GM12878 (cell line): Measurements from ENCODE around the gene LMF2. TPM values are rescaled to one million over a fixed set of nuclear protein-coding genes. Genes with fewer than 3 reads are reported as not detected.

Experiments
- ATAC-seq: fragments of 200-7000 bp; cut with Tn5 transposase; 3 replicates; pipeline ENCODE4 v1.9.1; 2020; ENCODE audit warnings: mild to moderate bottlenecking, moderate library complexity
- BruUV-seq: library from RNA; stranded (reverse); fragments of 400-500 nt; replicated peaks from 2 replicates; lab custom pipeline; 2021; lab: Mats Ljungman, UMichigan
- CTCF ChIA-PET: fragments of 300-600 bp; sonication (Branson Sonifier 250); formaldehyde crosslinking; extraction: SDS; loops from one replicate; lab custom pipeline; 2021; ENCODE audit warnings: inconsistent platforms; lab: Yijun Ruan, JAX
- POLR2A ChIA-PET: fragments of 350-600 bp; formaldehyde crosslinking; extraction: SDS; loops from one replicate; lab custom pipeline; 2021; ENCODE audit warnings: inconsistent platforms; lab: Charles Lee
- RAD21 ChIA-PET: fragments of 300-600 bp; sonication (Branson Sonifier 250); formaldehyde crosslinking; loops from one replicate; lab custom pipeline; 2023; ENCODE audit warnings: antibody characterized with exemption; ENCODE audit not compliant: unreplicated experiment; lab: Charles Lee
- SMC1A ChIA-PET: fragments of 300-600 bp; sonication (Branson Sonifier 250); formaldehyde crosslinking; loops from one replicate; lab custom pipeline; 2023; ENCODE audit not compliant: unreplicated experiment, uncharacterized antibody; lab: Charles Lee
- DNase-seq: peaks from one replicate; pipeline ENCODE4 v3.0.0-alpha.2; 2011; ENCODE audit warnings: low read depth, low spot score
- FAIRE-seq: peaks from 3 replicates; lab custom pipeline; 2011; peaks lifted over from hg19 to GRCh38; lab: Jason Lieb, UNC
- H2AFZ ChIP-seq: 2 replicates; pipeline ENCODE4 v1.6.0; 2011; ENCODE audit warnings: low read depth, low read length, control low read depth; ENCODE audit not compliant: control insufficient read depth
- H3K27ac ChIP-seq: 2 replicates; pipeline ENCODE4 v1.5.1; 2011; ENCODE audit warnings: control low read depth; ENCODE audit not compliant: control insufficient read depth, insufficient read depth
- H3K27me3 ChIP-seq, 2 experiments: replicated peaks in 1 of 2; 2 replicates each; pipeline versions ENCODE4 v1.6.0 to v1.6.1; 2011; ENCODE audit warnings: low read length in 1 of 2; ENCODE audit not compliant: control insufficient read depth in 2 of 2, insufficient read depth in 2 of 2
- H3K36me3 ChIP-seq, 2 experiments: 2 replicates each; pipeline ENCODE4 v1.5.1; 2011; ENCODE audit warnings: low read length in 1 of 2; ENCODE audit not compliant: control insufficient read depth in 2 of 2, insufficient read depth in 2 of 2
- H3K4me1 ChIP-seq: 2 replicates; pipeline ENCODE4 v1.6.1; 2011; ENCODE audit warnings: mild to moderate bottlenecking, low read length, moderate library complexity, mixed read lengths; ENCODE audit not compliant: control insufficient read depth, insufficient read depth
- H3K4me2 ChIP-seq: 2 replicates; pipeline ENCODE4 v1.6.0; 2011; ENCODE audit warnings: control low read depth; ENCODE audit not compliant: control insufficient read depth, insufficient read depth
- H3K4me3 ChIP-seq: fragments of 200-600 bp; sonication (generic); 2 replicates; pipeline ENCODE4 v1.5.1; 2016
- H3K79me2 ChIP-seq: 2 replicates; pipeline ENCODE4 v1.6.0; 2011; ENCODE audit warnings: low read length; ENCODE audit not compliant: control insufficient read depth, insufficient read depth
- H3K9ac ChIP-seq: 2 replicates; pipeline ENCODE4 v1.8.0; 2011; ENCODE audit warnings: low read length, control low read depth, mixed read lengths; ENCODE audit not compliant: control insufficient read depth, insufficient read depth
- H3K9me3 ChIP-seq: replicated peaks from 3 replicates; pipeline ENCODE4 v1.5.1; 2011; ENCODE audit warnings: mild to moderate bottlenecking, low read length; ENCODE audit not compliant: control insufficient read depth, insufficient read depth
- H4K20me1 ChIP-seq: 2 replicates; pipeline ENCODE4 v1.6.0; 2011; ENCODE audit not compliant: control insufficient read depth, insufficient read depth
- CHD4 ChIP-seq: fragments of 200-600 bp; sonication (generic); IDR thresholded peaks from 2 replicates; pipeline ENCODE4 v1.6.1; 2016; ENCODE audit warnings: mild to moderate bottlenecking
- DPF2 ChIP-seq: fragments of 450-650 bp; IDR thresholded peaks from 2 replicates; pipeline ENCODE4 v1.6.1; 2017; ENCODE audit warnings: mild to moderate bottlenecking
- IKZF1 ChIP-seq: fragments of 450-650 bp; conservative IDR thresholded peaks from 2 replicates; pipeline ENCODE4 v1.6.1; 2017; ENCODE audit warnings: antibody characterized with exemption, mild to moderate bottlenecking
- JUND ChIP-seq: IDR thresholded peaks from 2 replicates; pipeline ENCODE4 v1.6.1; 2012; ENCODE audit warnings: low read depth, mild to moderate bottlenecking, low read length, improper control_type of control experiment, moderate library complexity
- LARP7 ChIP-seq: fragments of 450-650 bp; IDR thresholded peaks from 2 replicates; pipeline ENCODE4 v1.6.1; 2017; ENCODE audit warnings: mild to moderate bottlenecking
- MTA2 ChIP-seq: fragments of 450-650 bp; IDR thresholded peaks from 2 replicates; pipeline ENCODE4 v1.6.1; 2016; ENCODE audit warnings: low read depth, mild to moderate bottlenecking, moderate library complexity
- NBN ChIP-seq: fragments of 450-650 bp; IDR thresholded peaks from 2 replicates; pipeline ENCODE4 v1.6.1; 2016
- PAX8 ChIP-seq: fragments of 450-650 bp; IDR thresholded peaks from 2 replicates; pipeline ENCODE4 v1.6.1; 2017; ENCODE audit warnings: mild to moderate bottlenecking, moderate library complexity
- POLR2AphosphoS2 ChIP-seq: IDR thresholded peaks from 2 replicates; pipeline ENCODE4 v1.6.1; 2011; ENCODE audit warnings: low read depth, mild to moderate bottlenecking, low read length, improper control_type of control experiment, moderate library complexity
- SMAD1 ChIP-seq: fragments of 450-650 bp; IDR thresholded peaks from 2 replicates; pipeline ENCODE4 v1.6.1; 2018; ENCODE audit warnings: mild to moderate bottlenecking, low read depth; ENCODE audit not compliant: partially characterized antibody
- SMAD5 ChIP-seq: IDR thresholded peaks from 2 replicates; pipeline ENCODE4 v1.6.1; 2016; ENCODE audit warnings: antibody characterized with exemption, low read depth
- TCF3 ChIP-seq: IDR thresholded peaks from 2 replicates; pipeline ENCODE4 v1.6.1; 2012; ENCODE audit warnings: low read depth, mild to moderate bottlenecking, low read length, borderline replicate concordance; ENCODE audit not compliant: insufficient read depth
- ZZZ3 ChIP-seq: IDR thresholded peaks from 2 replicates; pipeline ENCODE4 v1.6.1; 2011; ENCODE audit warnings: low read depth; ENCODE audit not compliant: control insufficient read depth, insufficient read length
- WGBS: methylation state at CpG from one replicate; pipeline ENCODE4 v1.1.6; 2016; ENCODE audit warnings: low lambda C conversion rate; ENCODE audit not compliant: insufficient replicate concordance, insufficient coverage; ENCODE audit errors: missing lambda C conversion rate; 5-methylcytosine and 5-hydroxymethylcytosine counted together
- in situ Hi-C: fragments of 300-500 bp; cut with MboI; formaldehyde crosslinking; loops from 9 replicates; pipeline ENCODE4 v1.14.3; 2018; ENCODE audit warnings: mixed read lengths
- intact Hi-C: fragments of 100-400 bp; cut with micrococcal nuclease; formaldehyde crosslinking; loops from one replicate; pipeline ENCODE4 v1.14.2; 2022; ENCODE audit not compliant: unreplicated experiment
- polyA plus RNA-seq, 11 experiments: library from polyadenylated mRNA; depleted of rRNA in 4 of 11; unstranded in 6 of 11; stranded (reverse) in 5 of 11; fragments of >200 nt; fragmentation: Nextera tagmentation in 4 of 11; fragmentation: Illumina TruSeq in 1 of 11; extraction: Ambion mirVana in 4 of 11; extraction: Trizol in 1 of 11; gene quantifications; 1 replicate in 1 of 11; 2 replicates in 10 of 11; pipeline versions ENCODE4 v1.2.1 to v1.2.3, GENCODE V29; 2011 to 2016; ENCODE audit warnings: inconsistent platforms in 2 of 11, missing spikeins in 2 of 11, low read depth in 1 of 11
- total RNA-seq, 4 experiments: library from RNA; depleted of rRNA in 3 of 4; stranded (reverse); fragments of >200 nt in 3 of 4; fragmentation: Illumina TruSeq in 1 of 4; extraction: Trizol in 1 of 4; gene quantifications; 2 replicates each; pipeline versions ENCODE4 v1.2.1 to v1.2.3, GENCODE V29; 2013 to 2021
- TF ChIP-seq, protein P1 (sequence below): fragments of 450-650 bp; IDR thresholded peaks from 2 replicates; pipeline ENCODE4 v1.6.1; 2017; ENCODE audit warnings: mild to moderate bottlenecking, moderate library complexity
- TF ChIP-seq, protein P2 (sequence below): IDR thresholded peaks from 2 replicates; pipeline ENCODE4 v1.6.1; 2012; ENCODE audit warnings: low read depth, low read length, improper control_type of control experiment
- TF ChIP-seq, protein P3 (sequence below): fragments of 450-650 bp; conservative IDR thresholded peaks from 2 replicates; pipeline ENCODE4 v1.6.1; 2017; ENCODE audit warnings: mild to moderate bottlenecking, moderate library complexity

Gene LMF2
- total and polyA plus RNA-seq, 10 of the 15 experiments (the other 5 are each of a cell fraction or from before 2014, with no cell fraction given), result 0.08 to 57.5 (median 21.2) TPM

GRCh38 chr22:50548921-50549790 lies 41.7 kb upstream of the LMF2 start:
- DNase-seq (no peak), FAIRE-seq (no peak), ATAC-seq (no peak)
- Histone ChIP-seq H2AFZ (peak overlapping the region; percentile 68), H4K20me1 (no peaks in the 10 kb centered on the region), H3K79me2 (no peaks in the 10 kb centered on the region), H3K9me3 (no peaks in the 10 kb centered on the region), H3K27ac (no peak overlapping the region; the same call in 1 of the 2 replicates), H3K9ac (peak overlapping the region; percentile 44; the same call in 1 of the 2 replicates), H3K4me1 (peaks cover 17% of the 10 kb centered on the region), H3K4me2 (peak overlapping the region; percentile 66), H3K4me3 (peak overlapping the region; percentile 38; the same call in 1 of the 2 replicates), H3K36me3 (no peaks in the 10 kb centered on the region), H3K27me3 (peaks cover 0 to 1% of the 10 kb centered on the region in 2 experiments; a peak in 1 of 4 replicates)
- ChIA-PET RAD21 (interaction anchor here (0.7 to 2.1 kb wide), 7 partner anchors 10 to 305 kb away, joined by 3 to 16 read pairs (median 4); partner anchors contain the start of genes SCO2 and SYCE3), CTCF (interaction anchor here (1.0 to 2.2 kb wide), 4 partner anchors 14 to 73 kb away, joined by 3 to 7 read pairs (median 4); partner anchors contain the start of gene SCO2), POLR2A (interaction anchor here (2.0 to 2.5 kb wide), 5 partner anchors 11 to 72 kb away, joined by 8 to 15 read pairs (median 12); partner anchors contain the start of genes SCO2 and TYMP), SMC1A (interaction anchor here (1.4 to 2.4 kb wide), 4 partner anchors 11 to 71 kb away, joined by 4 to 14 read pairs (median 8); partner anchors contain the start of genes SCO2 and SYCE3)
- in situ Hi-C loops (no loop called here), intact Hi-C loops (no loop called here)
- WGBS, result 62% methylated on average over 56 of the region's 68 CpGs
- no TSS peak for BruUV-seq
- TF ChIP-seq, protein P1, sequence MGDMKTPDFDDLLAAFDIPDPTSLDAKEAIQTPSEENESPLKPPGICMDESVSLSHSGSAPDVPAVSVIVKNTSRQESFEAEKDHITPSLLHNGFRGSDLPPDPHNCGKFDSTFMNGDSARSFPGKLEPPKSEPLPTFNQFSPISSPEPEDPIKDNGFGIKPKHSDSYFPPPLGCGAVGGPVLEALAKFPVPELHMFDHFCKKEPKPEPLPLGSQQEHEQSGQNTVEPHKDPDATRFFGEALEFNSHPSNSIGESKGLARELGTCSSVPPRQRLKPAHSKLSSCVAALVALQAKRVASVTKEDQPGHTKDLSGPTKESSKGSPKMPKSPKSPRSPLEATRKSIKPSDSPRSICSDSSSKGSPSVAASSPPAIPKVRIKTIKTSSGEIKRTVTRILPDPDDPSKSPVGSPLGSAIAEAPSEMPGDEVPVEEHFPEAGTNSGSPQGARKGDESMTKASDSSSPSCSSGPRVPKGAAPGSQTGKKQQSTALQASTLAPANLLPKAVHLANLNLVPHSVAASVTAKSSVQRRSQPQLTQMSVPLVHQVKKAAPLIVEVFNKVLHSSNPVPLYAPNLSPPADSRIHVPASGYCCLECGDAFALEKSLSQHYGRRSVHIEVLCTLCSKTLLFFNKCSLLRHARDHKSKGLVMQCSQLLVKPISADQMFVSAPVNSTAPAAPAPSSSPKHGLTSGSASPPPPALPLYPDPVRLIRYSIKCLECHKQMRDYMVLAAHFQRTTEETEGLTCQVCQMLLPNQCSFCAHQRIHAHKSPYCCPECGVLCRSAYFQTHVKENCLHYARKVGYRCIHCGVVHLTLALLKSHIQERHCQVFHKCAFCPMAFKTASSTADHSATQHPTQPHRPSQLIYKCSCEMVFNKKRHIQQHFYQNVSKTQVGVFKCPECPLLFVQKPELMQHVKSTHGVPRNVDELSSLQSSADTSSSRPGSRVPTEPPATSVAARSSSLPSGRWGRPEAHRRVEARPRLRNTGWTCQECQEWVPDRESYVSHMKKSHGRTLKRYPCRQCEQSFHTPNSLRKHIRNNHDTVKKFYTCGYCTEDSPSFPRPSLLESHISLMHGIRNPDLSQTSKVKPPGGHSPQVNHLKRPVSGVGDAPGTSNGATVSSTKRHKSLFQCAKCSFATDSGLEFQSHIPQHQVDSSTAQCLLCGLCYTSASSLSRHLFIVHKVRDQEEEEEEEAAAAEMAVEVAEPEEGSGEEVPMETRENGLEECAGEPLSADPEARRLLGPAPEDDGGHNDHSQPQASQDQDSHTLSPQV, result no peak
- TF ChIP-seq CHD4 (no peak), IKZF1 (peak; percentile 13), DPF2 (0 out of 2 replicates have a peak, but pooled peaks have one; percentile 23), NBN (no peak), MTA2 (no peak), LARP7 (no peak), SMAD5 (no peak), JUND (no peak), TCF3 (0 out of 2 replicates have a peak, but pooled peaks have one; percentile 6), POLR2AphosphoS2 (no peak), ZZZ3 (no peak), PAX8 (no peak), SMAD1 (no peak)
- TF ChIP-seq, protein P2, sequence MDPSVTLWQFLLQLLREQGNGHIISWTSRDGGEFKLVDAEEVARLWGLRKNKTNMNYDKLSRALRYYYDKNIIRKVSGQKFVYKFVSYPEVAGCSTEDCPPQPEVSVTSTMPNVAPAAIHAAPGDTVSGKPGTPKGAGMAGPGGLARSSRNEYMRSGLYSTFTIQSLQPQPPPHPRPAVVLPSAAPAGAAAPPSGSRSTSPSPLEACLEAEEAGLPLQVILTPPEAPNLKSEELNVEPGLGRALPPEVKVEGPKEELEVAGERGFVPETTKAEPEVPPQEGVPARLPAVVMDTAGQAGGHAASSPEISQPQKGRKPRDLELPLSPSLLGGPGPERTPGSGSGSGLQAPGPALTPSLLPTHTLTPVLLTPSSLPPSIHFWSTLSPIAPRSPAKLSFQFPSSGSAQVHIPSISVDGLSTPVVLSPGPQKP, result no peak
- TF ChIP-seq, protein P3, sequence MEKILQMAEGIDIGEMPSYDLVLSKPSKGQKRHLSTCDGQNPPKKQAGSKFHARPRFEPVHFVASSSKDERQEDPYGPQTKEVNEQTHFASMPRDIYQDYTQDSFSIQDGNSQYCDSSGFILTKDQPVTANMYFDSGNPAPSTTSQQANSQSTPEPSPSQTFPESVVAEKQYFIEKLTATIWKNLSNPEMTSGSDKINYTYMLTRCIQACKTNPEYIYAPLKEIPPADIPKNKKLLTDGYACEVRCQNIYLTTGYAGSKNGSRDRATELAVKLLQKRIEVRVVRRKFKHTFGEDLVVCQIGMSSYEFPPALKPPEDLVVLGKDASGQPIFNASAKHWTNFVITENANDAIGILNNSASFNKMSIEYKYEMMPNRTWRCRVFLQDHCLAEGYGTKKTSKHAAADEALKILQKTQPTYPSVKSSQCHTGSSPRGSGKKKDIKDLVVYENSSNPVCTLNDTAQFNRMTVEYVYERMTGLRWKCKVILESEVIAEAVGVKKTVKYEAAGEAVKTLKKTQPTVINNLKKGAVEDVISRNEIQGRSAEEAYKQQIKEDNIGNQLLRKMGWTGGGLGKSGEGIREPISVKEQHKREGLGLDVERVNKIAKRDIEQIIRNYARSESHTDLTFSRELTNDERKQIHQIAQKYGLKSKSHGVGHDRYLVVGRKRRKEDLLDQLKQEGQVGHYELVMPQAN, result no peak
